ENCODE results near the gene C16orf54. TPM values are rescaled to one million over a fixed set of nuclear protein-coding genes. Genes with fewer than 3 reads are reported as not detected.
"Not testable (repeated sequence)": the region's sequence is repeated elsewhere in the genome, so short reads cannot be mapped to it uniquely, and the experiment has no call there.

C16orf54 gene
- total RNA-seq, 1 donor from 2014 or later: not detected

DNA sequence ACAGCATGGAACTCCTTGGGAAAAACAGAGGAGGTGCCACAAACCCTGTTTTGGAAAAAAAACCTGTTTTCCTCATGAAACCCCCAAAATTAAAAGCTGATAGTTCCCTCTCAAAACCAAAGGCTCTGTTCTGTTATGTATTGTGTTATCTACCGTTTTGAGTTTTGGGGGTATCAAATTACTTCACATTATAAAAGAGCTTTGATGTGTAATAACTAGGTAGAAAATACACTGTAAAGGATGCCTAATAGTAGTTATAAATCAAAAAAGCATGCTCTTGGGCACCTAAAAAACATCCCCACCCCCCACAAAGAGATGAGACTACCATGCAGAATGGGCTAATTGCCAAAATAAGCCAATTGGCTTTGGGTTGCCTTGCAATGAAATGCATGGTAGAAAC, 30.8 kb downstream of the C16orf54 start:
- TF ChIP-seq, protein P1, sequence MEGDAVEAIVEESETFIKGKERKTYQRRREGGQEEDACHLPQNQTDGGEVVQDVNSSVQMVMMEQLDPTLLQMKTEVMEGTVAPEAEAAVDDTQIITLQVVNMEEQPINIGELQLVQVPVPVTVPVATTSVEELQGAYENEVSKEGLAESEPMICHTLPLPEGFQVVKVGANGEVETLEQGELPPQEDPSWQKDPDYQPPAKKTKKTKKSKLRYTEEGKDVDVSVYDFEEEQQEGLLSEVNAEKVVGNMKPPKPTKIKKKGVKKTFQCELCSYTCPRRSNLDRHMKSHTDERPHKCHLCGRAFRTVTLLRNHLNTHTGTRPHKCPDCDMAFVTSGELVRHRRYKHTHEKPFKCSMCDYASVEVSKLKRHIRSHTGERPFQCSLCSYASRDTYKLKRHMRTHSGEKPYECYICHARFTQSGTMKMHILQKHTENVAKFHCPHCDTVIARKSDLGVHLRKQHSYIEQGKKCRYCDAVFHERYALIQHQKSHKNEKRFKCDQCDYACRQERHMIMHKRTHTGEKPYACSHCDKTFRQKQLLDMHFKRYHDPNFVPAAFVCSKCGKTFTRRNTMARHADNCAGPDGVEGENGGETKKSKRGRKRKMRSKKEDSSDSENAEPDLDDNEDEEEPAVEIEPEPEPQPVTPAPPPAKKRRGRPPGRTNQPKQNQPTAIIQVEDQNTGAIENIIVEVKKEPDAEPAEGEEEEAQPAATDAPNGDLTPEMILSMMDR (IDR thresholded peaks at IDR 0.05; ENCODE audit: insufficient read depth, low read length, severe bottlenecking): no peak
- Histone ChIP-seq H3K27me3 (ENCODE audit: control insufficient read depth, insufficient read depth, low read length) (no peaks in the 10 kb centered on the region), H3K36me3 (ENCODE audit: control insufficient read depth, insufficient read depth, low read length) (no peaks in the 10 kb centered on the region), H3K4me3 (ENCODE audit: low read depth, low read length) (no peak overlapping the region)
- FAIRE-seq (no peak), DNase-seq (ENCODE audit: low read depth) (no peak)

DNA sequence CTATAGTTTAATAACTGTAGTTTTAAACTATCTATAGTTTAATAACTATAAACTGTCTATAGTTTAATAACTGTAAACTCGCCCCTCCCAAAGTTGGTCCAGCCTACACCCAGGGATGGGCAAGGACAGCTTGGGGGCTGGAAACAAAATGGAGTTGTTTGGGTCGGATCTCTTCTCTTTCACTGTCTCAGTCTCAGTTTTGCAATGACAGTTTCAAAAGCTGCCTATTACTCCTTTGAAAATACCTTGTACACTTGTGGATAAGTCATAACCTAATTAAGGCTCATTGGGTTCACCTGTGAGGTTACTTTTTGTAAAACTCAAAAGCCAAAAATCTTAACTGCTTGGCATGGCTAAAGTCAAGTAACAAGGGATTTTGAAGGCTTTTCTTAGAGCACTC, 31.4 kb downstream of the C16orf54 start:
- no peaks in the 10 kb centered on the region for H3K36me3 ChIP-seq (ENCODE audit: control insufficient read depth, insufficient read depth, low read length)
- TF ChIP-seq, protein P1 (IDR thresholded peaks at IDR 0.05; ENCODE audit: insufficient read depth, low read length, severe bottlenecking): no peak
- H3K27me3 ChIP-seq (ENCODE audit: control insufficient read depth, insufficient read depth, low read length): no peaks in the 10 kb centered on the region
- FAIRE-seq: no peak
- DNase-seq (ENCODE audit: low read depth): no peak
- H3K4me3 ChIP-seq (ENCODE audit: low read depth, low read length): no peak overlapping the region

DNA sequence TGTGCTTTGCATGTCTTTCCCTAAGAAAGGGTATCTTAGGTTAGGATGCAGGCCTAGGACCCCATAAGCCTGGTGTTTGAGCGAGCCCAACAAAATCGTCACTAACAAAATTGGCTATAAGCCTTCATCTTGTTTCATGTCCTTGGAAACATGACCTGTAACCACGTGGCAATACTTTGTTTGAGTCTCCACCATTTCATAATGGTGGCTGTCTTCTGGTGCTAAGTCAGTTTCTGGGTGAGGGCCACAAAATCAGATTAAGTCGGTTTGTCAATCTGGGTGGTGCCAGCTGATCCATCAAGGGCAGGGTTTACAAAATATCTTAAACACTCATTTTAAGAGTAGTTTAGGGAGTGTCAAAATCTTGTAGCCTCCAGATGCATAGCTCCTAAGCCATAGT, 33.0 kb downstream of the C16orf54 start:
- FAIRE-seq: no peak
- Histone ChIP-seq H3K27me3 (ENCODE audit: control insufficient read depth, insufficient read depth, low read length) (no peaks in the 10 kb centered on the region), H3K36me3 (ENCODE audit: control insufficient read depth, insufficient read depth, low read length) (no peaks in the 10 kb centered on the region), H3K4me3 (ENCODE audit: low read depth, low read length) (no peak overlapping the region)
- TF ChIP-seq, protein P1 (IDR thresholded peaks at IDR 0.05; ENCODE audit: insufficient read depth, low read length, severe bottlenecking): no peak
- DNase-seq (ENCODE audit: low read depth): no peak

DNA sequence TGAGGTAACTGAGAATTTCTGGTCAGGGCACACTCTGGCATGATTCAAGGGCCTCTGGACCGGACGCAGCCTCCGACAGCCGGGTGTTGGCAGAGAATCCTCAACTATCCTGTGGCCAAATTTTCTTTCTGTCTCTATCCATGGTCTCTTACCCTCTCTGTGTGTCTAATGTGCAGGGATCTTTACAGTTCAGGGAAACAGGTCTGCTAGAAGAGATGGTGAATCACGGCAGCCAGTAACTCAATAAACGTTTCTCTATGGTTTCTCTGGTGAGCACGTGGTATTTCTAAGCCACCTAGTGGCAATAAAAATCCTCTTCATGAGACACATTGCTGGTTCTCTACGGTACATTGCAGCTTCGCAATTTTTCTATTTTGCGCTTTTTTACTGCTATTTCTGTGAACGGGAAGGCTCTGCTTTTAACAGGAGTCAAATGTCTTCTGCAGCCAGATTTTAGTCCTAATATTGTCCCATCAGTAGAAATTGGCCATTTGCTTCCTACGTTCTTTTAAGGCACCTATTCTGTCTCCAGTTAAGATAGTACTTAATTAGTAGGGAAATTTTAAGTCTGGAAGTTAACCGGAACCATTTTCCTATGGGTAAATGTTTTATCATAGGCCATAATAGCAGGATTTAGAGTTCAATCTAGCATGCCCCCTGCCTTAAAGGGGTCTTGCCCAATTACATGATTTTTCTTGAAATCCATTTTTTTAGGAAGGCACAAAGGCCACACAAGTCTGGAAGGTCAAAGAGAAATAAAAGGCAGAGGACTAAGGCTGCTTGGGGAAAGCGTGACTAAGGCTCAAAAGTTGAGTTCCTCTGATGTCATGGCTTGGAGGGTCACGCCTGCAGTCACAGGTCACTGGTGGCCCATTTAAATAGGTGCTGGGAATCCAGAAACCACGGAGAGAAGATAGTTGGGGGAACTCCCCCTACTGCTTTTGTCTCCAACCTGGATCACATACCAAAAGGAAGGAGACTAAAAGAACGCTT, 35.3 kb downstream of the C16orf54 start:
- FAIRE-seq (no peak), DNase-seq (ENCODE audit: low read depth) (peak; percentile 71)
- H3K27me3 ChIP-seq (ENCODE audit: control insufficient read depth, insufficient read depth, low read length): no peaks in the 10 kb centered on the region
- TF ChIP-seq, protein P1 (IDR thresholded peaks at IDR 0.05; ENCODE audit: insufficient read depth, low read length, severe bottlenecking): peak; percentile 59
- no peak overlapping the region for H3K4me3 ChIP-seq (ENCODE audit: low read depth, low read length)
- H3K36me3 ChIP-seq (ENCODE audit: control insufficient read depth, insufficient read depth, low read length): no peaks in the 10 kb centered on the region

DNA sequence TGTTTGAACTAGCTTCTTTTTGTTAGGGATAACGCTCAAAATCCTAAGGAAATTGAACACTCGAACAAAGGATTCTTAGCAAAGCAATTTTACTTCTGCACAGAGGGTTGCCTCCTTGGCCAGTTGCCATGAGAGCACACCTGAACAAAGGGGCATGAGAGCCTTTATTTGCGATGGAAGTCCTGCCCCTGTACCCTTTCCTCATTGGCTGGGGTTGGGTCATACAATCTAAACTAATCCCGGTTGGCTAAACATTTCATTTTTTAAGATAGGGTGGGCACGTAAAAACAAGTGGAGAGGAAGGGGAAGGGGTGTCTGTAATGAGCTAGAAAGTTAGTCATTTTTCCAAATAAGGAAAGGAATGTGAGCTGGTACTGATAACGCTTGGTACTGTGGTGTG, 36.1 kb downstream of the C16orf54 start:
- DNase-seq (ENCODE audit: low read depth): peak; percentile 54
- H3K36me3 ChIP-seq (ENCODE audit: control insufficient read depth, insufficient read depth, low read length); H3K4me3 ChIP-seq (ENCODE audit: low read depth, low read length); H3K27me3 ChIP-seq (ENCODE audit: control insufficient read depth, insufficient read depth, low read length); FAIRE-seq: not testable (repeated sequence)

DNA sequence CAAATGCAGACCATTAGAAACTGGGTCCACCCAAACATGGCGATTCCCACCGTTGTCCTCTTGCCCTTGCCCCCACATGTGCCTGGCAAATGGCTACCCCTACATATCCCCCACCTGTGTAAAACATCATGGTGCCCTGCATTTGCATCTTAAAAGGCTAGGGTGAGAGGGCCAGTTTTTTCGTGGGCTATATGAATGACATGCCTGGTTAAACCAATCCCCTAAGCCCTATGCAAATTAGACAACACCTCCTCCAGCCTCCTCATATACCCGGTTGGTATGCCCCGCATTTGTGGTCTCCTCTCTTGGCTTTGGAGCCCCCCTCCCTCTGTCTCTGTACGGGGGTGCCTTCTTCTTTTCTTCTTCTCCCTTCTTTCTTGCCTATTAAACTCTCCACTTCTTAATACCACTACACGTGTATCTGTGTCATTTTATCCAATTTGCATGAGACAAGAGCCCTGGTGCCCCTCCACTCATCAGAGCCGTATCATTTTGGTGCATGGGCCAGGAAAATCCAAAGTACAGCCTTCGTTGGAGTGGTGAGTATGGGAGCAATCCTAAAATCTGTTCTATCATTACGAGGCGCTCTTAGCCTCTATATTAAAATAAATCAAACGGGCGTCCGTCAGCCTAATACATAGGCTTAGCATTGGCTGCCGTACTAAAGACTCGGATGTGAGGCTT, 36.7 kb downstream of the C16orf54 start:
- Histone ChIP-seq H3K27me3 (ENCODE audit: control insufficient read depth, insufficient read depth, low read length) (no peaks in the 10 kb centered on the region), H3K4me3 (ENCODE audit: low read depth, low read length) (no peak overlapping the region), H3K36me3 (ENCODE audit: control insufficient read depth, insufficient read depth, low read length) (no peaks in the 10 kb centered on the region)
- FAIRE-seq: no peak
- no peak for DNase-seq (ENCODE audit: low read depth)
- TF ChIP-seq, protein P1 (IDR thresholded peaks at IDR 0.05; ENCODE audit: insufficient read depth, low read length, severe bottlenecking): no peak

DNA sequence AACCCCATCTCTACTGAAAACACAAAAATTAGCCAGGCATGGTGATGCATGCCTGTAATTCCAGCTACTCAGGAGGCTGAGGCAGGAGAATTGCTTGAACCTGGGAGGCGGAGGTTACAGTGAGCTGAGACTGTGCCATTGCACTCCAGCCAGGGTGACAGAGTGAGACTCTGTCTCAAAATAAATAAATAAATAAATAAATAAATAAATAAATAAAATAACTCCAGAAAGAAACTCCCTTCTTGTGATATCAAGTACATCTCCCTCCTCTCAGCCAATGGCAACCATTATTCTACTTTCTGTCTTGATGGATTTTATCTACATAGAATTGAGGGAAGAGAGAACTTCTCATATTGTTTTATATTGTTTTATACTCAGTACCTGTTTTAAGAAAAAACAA, 38.6 kb downstream of the C16orf54 start:
- not testable (repeated sequence) for FAIRE-seq

More for the DNA sequence above, 38.6 kb downstream of the C16orf54 start:
- not testable (repeated sequence) for H3K36me3 ChIP-seq (ENCODE audit: control insufficient read depth, insufficient read depth, low read length); DNase-seq (ENCODE audit: low read depth); H3K27me3 ChIP-seq (ENCODE audit: control insufficient read depth, insufficient read depth, low read length); H3K4me3 ChIP-seq (ENCODE audit: low read depth, low read length)
